H9 (cell line): ENCODE measurements around the gene SRPK3. TPM values are rescaled to one million over a fixed set of nuclear protein-coding genes. Genes with fewer than 3 reads are reported as not detected.

ENCODE experiments used
- DNase-seq: peaks from one replicate; pipeline ENCODE4 v3.0.0-alpha.2; 2017
- H2AFZ ChIP-seq: one replicate; pipeline ENCODE4 v1.6.1; 2013; ENCODE audit warnings: mild to moderate bottlenecking, low read length, control low read depth, moderate library complexity
- H2AK5ac ChIP-seq: 2 replicates; pipeline ENCODE4 v1.6.1; 2013; ENCODE audit warnings: low read length, control low read depth, mixed read lengths; ENCODE audit not compliant: insufficient read length
- H2BK120ac ChIP-seq: one replicate; pipeline ENCODE4 v1.6.1; 2013; ENCODE audit warnings: low read depth, mild to moderate bottlenecking, low read length, control low read depth, inconsistent platforms; ENCODE audit not compliant: poor library complexity, severe bottlenecking
- H2BK12ac ChIP-seq: 2 replicates; pipeline ENCODE4 v1.6.1; 2013; ENCODE audit warnings: low read length, control low read depth, mixed read lengths, low read depth; ENCODE audit not compliant: insufficient read length
- H2BK15ac ChIP-seq: 2 replicates; pipeline ENCODE4 v1.6.1; 2013; ENCODE audit warnings: low read depth, low read length, control low read depth
- H2BK20ac ChIP-seq: one replicate; pipeline ENCODE4 v1.6.1; 2013; ENCODE audit warnings: low read depth, mild to moderate bottlenecking, low read length, control low read depth, inconsistent platforms; ENCODE audit not compliant: poor library complexity, severe bottlenecking
- H2BK5ac ChIP-seq: 2 replicates; pipeline ENCODE4 v1.6.1; 2013; ENCODE audit warnings: low read length, control low read depth, mixed read lengths; ENCODE audit not compliant: insufficient read length
- H3K14ac ChIP-seq: 2 replicates; pipeline ENCODE4 v1.6.1; 2013; ENCODE audit warnings: low read length, control low read depth; ENCODE audit not compliant: insufficient read depth
- H3K18ac ChIP-seq: 2 replicates; pipeline ENCODE4 v1.6.1; 2013; ENCODE audit warnings: low read depth, mild to moderate bottlenecking, mixed read lengths, low read length, control low read depth; ENCODE audit not compliant: insufficient read length
- H3K23ac ChIP-seq: 2 replicates; pipeline ENCODE4 v1.6.1; 2013; ENCODE audit warnings: low read length, control low read depth, mixed read lengths, low read depth; ENCODE audit not compliant: insufficient read length
- H3K23me2 ChIP-seq: 2 replicates; pipeline ENCODE4 v1.6.1; 2013; ENCODE audit warnings: low read depth, mild to moderate bottlenecking, mixed read lengths, low read length, control low read depth; ENCODE audit not compliant: insufficient read length, poor library complexity, severe bottlenecking
- H3K27ac ChIP-seq: 2 replicates; pipeline ENCODE4 v1.5.1; 2013; ENCODE audit warnings: low read length, control low read depth, mixed read lengths, low read depth; ENCODE audit not compliant: insufficient read length
- H3K27me3 ChIP-seq: 2 replicates; pipeline ENCODE4 v1.6.1; 2013; ENCODE audit warnings: low read length, control low read depth, inconsistent platforms; ENCODE audit not compliant: insufficient read depth
- H3K4ac ChIP-seq: 2 replicates; pipeline ENCODE4 v1.6.1; 2013; ENCODE audit warnings: low read depth, mild to moderate bottlenecking, control low read depth, inconsistent platforms, low read length, moderate library complexity
- H3K4me1 ChIP-seq: 2 replicates; pipeline ENCODE4 v1.6.1; 2013; ENCODE audit warnings: low read length, control low read depth, inconsistent platforms; ENCODE audit not compliant: insufficient read depth
- H3K4me2 ChIP-seq: 2 replicates; pipeline ENCODE4 v1.6.1; 2013; ENCODE audit warnings: low read length, control low read depth, mixed read lengths; ENCODE audit not compliant: insufficient read length, insufficient read depth
- H3K56ac ChIP-seq: 2 replicates; pipeline ENCODE4 v1.6.1; 2013; ENCODE audit warnings: low read depth, mild to moderate bottlenecking, mixed read lengths, low read length, control low read depth; ENCODE audit not compliant: insufficient read length
- H3K79me1 ChIP-seq: 2 replicates; pipeline ENCODE4 v1.6.1; 2013; ENCODE audit warnings: low read depth, mild to moderate bottlenecking, moderate library complexity, low read length, control low read depth, inconsistent platforms; ENCODE audit not compliant: insufficient read depth, poor library complexity, severe bottlenecking
- H3K79me2 ChIP-seq: 2 replicates; pipeline ENCODE4 v1.6.1; 2013; ENCODE audit warnings: low read length, control low read depth, inconsistent platforms; ENCODE audit not compliant: insufficient read depth
- H3K9ac ChIP-seq: 2 replicates; pipeline ENCODE4 v1.6.1; 2013; ENCODE audit warnings: low read length, control low read depth, mixed read lengths; ENCODE audit not compliant: insufficient read length; ENCODE audit errors: extremely low read depth
- H3K9me3 ChIP-seq: one replicate; pipeline ENCODE4 v1.6.1; 2013; ENCODE audit warnings: low read depth, low read length, inconsistent platforms; ENCODE audit not compliant: control insufficient read depth
- H3T11ph ChIP-seq: one replicate; pipeline ENCODE4 v1.6.1; 2013; ENCODE audit warnings: mild to moderate bottlenecking, low read length, control low read depth, inconsistent platforms
- H4K20me1 ChIP-seq: one replicate; pipeline ENCODE4 v1.6.1; 2013; ENCODE audit not compliant: control insufficient read depth, insufficient read length, insufficient read depth
- H4K5ac ChIP-seq: 2 replicates; pipeline ENCODE4 v1.6.1; 2013; ENCODE audit warnings: low read depth, mild to moderate bottlenecking, mixed read lengths, low read length, control low read depth; ENCODE audit not compliant: insufficient read length
- H4K8ac ChIP-seq: replicated peaks from 2 replicates; pipeline ENCODE4 v1.6.1; 2013; ENCODE audit warnings: low read length, control low read depth, mixed read lengths, low read depth; ENCODE audit not compliant: insufficient read length
- H4K91ac ChIP-seq: 2 replicates; pipeline ENCODE4 v1.6.1; 2013; ENCODE audit warnings: low read depth, mild to moderate bottlenecking, moderate library complexity, mixed read lengths, low read length, control low read depth; ENCODE audit not compliant: insufficient read length
- H3K27ac Mint-ChIP-seq, 3 experiments: 2 replicates in 2 of 3; 3 replicates in 1 of 3; pipeline ENCODE4 v1.8.0; 2020 to 2021; ENCODE audit warnings: mixed read lengths in 3 of 3, mild to moderate bottlenecking in 1 of 3, moderate library complexity in 1 of 3
- H3K27me3 Mint-ChIP-seq: 2 replicates; pipeline ENCODE4 v1.8.0; 2021; ENCODE audit warnings: low read depth, mild to moderate bottlenecking, moderate library complexity, mixed read lengths
- H3K36me3 Mint-ChIP-seq, 3 experiments: 2 replicates in 2 of 3; 3 replicates in 1 of 3; pipeline ENCODE4 v1.8.0; 2020 to 2021; ENCODE audit warnings: low read depth in 3 of 3, mixed read lengths in 3 of 3; ENCODE audit not compliant: insufficient read depth in 1 of 3
- H3K4me1 Mint-ChIP-seq, 2 experiments: 2 replicates each; pipeline ENCODE4 v1.8.0; 2020; ENCODE audit warnings: mixed read lengths in 2 of 2
- H3K4me3 Mint-ChIP-seq, 2 experiments: 2 replicates in 1 of 2; 3 replicates in 1 of 2; pipeline ENCODE4 v1.8.0; 2020 to 2021; ENCODE audit warnings: mild to moderate bottlenecking in 2 of 2, mixed read lengths in 2 of 2, moderate library complexity in 1 of 2
- H3K9me3 Mint-ChIP-seq, 2 experiments: 2 replicates in 1 of 2; 3 replicates in 1 of 2; pipeline ENCODE4 v1.8.0; 2020; ENCODE audit warnings: mild to moderate bottlenecking in 2 of 2, mixed read lengths in 2 of 2, moderate library complexity in 1 of 2
- WGBS: extraction: QIAGEN DNeasy Blood & Tissue Kit; methylation state at CpG from one replicate; pipeline ENCODE4 v1.1.7; 2013; ENCODE audit warnings: missing lambda C conversion rate, low lambda C conversion rate, mixed read lengths; ENCODE audit not compliant: insufficient read length; ENCODE audit errors: extremely low coverage; 5-methylcytosine and 5-hydroxymethylcytosine counted together
- total RNA-seq: library from RNA; stranded (reverse); gene quantifications from 2 replicates; pipeline ENCODE4 v1.2.1, GENCODE V29; 2021
- TF ChIP-seq, protein P1 (sequence below): fragments of 200-600 bp; sonication (generic); conservative IDR thresholded peaks from 3 replicates; pipeline ENCODE4 v1.8.0; 2021; ENCODE audit warnings: antibody characterized with exemption, mild to moderate bottlenecking

Gene SRPK3
- total RNA-seq, 1 experiment from 2014 or later, result not detected

GRCh38 chrX:153731845-153732215 is 49.0 kb upstream of the SRPK3 start:
- Histone ChIP-seq H3K79me1 (no peaks in the 10 kb centered on the region), H2BK120ac (no peak overlapping the region), H3K4me1 (no peaks in the 10 kb centered on the region), H2BK5ac (no peak overlapping the region), H2BK20ac (no peak overlapping the region), H3K14ac (no peak overlapping the region), H3K27ac (no peak overlapping the region), H2BK12ac (no peak overlapping the region), H3K9me3 (peaks cover 49% of the 10 kb centered on the region), H4K91ac (no peak overlapping the region), H3K27me3 (no peaks in the 10 kb centered on the region), H3K4me2 (no peak overlapping the region), H3K79me2 (no peaks in the 10 kb centered on the region), H4K5ac (no peak overlapping the region), H2AK5ac (no peak overlapping the region), H3K9ac (no peak overlapping the region), H3K18ac (no peak overlapping the region), H2AFZ (no peak overlapping the region), H4K8ac (no peak overlapping the region), H3K56ac (no peak overlapping the region), H2BK15ac (no peak overlapping the region), H4K20me1 (no peaks in the 10 kb centered on the region), H3K23me2 (no peaks in the 10 kb centered on the region), H3K4ac (no peak overlapping the region), H3K23ac (no peak overlapping the region), H3T11ph (no peak overlapping the region)
- Mint-ChIP-seq H3K27ac (no peak overlapping the region), H3K36me3 (peaks cover 12 to 41% (median 40%) of the 10 kb centered on the region in 3 experiments), H3K27me3 (no peaks in the 10 kb centered on the region; the same call in 1 of the 2 replicates), H3K9me3 (peaks cover 77 to 84% of the 10 kb centered on the region in 2 experiments), H3K4me1 (peaks cover 17 to 19% of the 10 kb centered on the region in 2 experiments), H3K4me3 (no peak overlapping the region)
- DNase-seq, result no peak
- WGBS, result no CpG with 5 or more reads among the region's 3 CpGs
- TF ChIP-seq, protein P1, sequence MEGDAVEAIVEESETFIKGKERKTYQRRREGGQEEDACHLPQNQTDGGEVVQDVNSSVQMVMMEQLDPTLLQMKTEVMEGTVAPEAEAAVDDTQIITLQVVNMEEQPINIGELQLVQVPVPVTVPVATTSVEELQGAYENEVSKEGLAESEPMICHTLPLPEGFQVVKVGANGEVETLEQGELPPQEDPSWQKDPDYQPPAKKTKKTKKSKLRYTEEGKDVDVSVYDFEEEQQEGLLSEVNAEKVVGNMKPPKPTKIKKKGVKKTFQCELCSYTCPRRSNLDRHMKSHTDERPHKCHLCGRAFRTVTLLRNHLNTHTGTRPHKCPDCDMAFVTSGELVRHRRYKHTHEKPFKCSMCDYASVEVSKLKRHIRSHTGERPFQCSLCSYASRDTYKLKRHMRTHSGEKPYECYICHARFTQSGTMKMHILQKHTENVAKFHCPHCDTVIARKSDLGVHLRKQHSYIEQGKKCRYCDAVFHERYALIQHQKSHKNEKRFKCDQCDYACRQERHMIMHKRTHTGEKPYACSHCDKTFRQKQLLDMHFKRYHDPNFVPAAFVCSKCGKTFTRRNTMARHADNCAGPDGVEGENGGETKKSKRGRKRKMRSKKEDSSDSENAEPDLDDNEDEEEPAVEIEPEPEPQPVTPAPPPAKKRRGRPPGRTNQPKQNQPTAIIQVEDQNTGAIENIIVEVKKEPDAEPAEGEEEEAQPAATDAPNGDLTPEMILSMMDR, result no peak
